Jurkat, Clone E6-1 (cell line): ENCODE measurements around the gene UCP1.
A peak's percentile ranks its signal among the peaks of the same experiment; 100 is the strongest.
"Not testable (repeated sequence)": the region's sequence is repeated elsewhere in the genome, so short reads cannot be mapped to it uniquely, and the experiment has no call there.

ENCODE experiments used
- DNase-seq: peaks from one replicate; pipeline ENCODE4 v3.0.0-alpha.2; 2011; ENCODE audit warnings: low read depth, low spot score
- H3K4me3 ChIP-seq: 2 replicates; pipeline ENCODE4 v1.5.1; 2011; ENCODE audit warnings: mild to moderate bottlenecking, low read length, control low read depth, moderate library complexity

The UCP1 gene

GRCh38 chr4:140557831-140558435, 10.8 kb downstream of the UCP1 start:
- no peak for DNase-seq
- H3K4me3 ChIP-seq, result no peak overlapping the region

GRCh38 chr4:140556372-140557085, 12.2 kb downstream of the UCP1 start:
- no peak overlapping the region for H3K4me3 ChIP-seq
- DNase-seq, result peak; percentile 39

- DNase-seq, result no peak
- no peak overlapping the region for H3K4me3 ChIP-seq
Measured at GRCh38 chr4:140533951-140534480, 34.7 kb downstream of the UCP1 start.

- no peak overlapping the region for H3K4me3 ChIP-seq
- no peak for DNase-seq
Measured at GRCh38 chr4:140529434-140529833, 39.3 kb downstream of the UCP1 start.

GRCh38 chr4:140523857-140524742, 44.7 kb downstream of the UCP1 start, which contains the start of gene ELMOD2:
TSS of gene ELMOD2 (plus strand) at chr4:140524168. CDS start at chr4:140525429, 1,261 bp downstream.
- peak; percentile 94 for DNase-seq
- H3K4me3 ChIP-seq, result peak within 1 kb of the TSS; percentile 93

- DNase-seq, result no peak
- peak overlapping the region; percentile 93 for H3K4me3 ChIP-seq
Measured at GRCh38 chr4:140523370-140523856, 45.3 kb downstream of the UCP1 start.

GRCh38 chr4:140515423-140515822, 53.3 kb downstream of the UCP1 start:
- no peak overlapping the region for H3K4me3 ChIP-seq
- DNase-seq, result no peak

GRCh38 chr4:140513765-140514164, 55.0 kb downstream of the UCP1 start:
- DNase-seq, H3K4me3 ChIP-seq: not testable (repeated sequence)
